ENCODE results near the gene ARSD.

The ARSD gene

GRCh38 chrX:2878563-2878962 lies 50.6 kb downstream of the ARSD start:
- DNase-seq: no peak

GRCh38 chrX:2875798-2876399 lies 53.2 kb downstream of the ARSD start:
- peak; percentile 30; the same call in 1 of the 2 replicates for TF ChIP-seq CTCF (IDR thresholded peaks at IDR 0.05; ENCODE audit: low read depth, low read length)
- Histone ChIP-seq H3K9me3 (ENCODE audit: severe bottlenecking) (no peaks in the 10 kb centered on the region), H3K4me3 (ENCODE audit: low read depth, low read length) (no peak overlapping the region), H3K27me3 (ENCODE audit: insufficient read depth, low read depth, severe bottlenecking) (no peaks in the 10 kb centered on the region), H3K27ac (no peak overlapping the region), H3K36me3 (no peaks in the 10 kb centered on the region)
- no peak for DNase-seq

More at GRCh38 chrX:2878563-2878962, 50.6 kb downstream of the ARSD start:
- H3K27ac ChIP-seq: no peak overlapping the region
- H3K4me3 ChIP-seq (ENCODE audit: low read depth, low read length): no peak overlapping the region
- no peaks in the 10 kb centered on the region; the same call in 1 of the 2 replicates for H3K36me3 ChIP-seq
- no peaks in the 10 kb centered on the region for H3K27me3 ChIP-seq (ENCODE audit: insufficient read depth, low read depth, severe bottlenecking)
- no peaks in the 10 kb centered on the region for H3K9me3 ChIP-seq (ENCODE audit: severe bottlenecking)
- TF ChIP-seq CTCF (IDR thresholded peaks at IDR 0.05; ENCODE audit: low read depth, low read length): no peak

- Histone ChIP-seq H3K27ac (no peak overlapping the region), H3K4me3 (ENCODE audit: low read depth, low read length) (no peak overlapping the region), H3K27me3 (ENCODE audit: insufficient read depth, low read depth, severe bottlenecking) (no peaks in the 10 kb centered on the region), H3K9me3 (ENCODE audit: severe bottlenecking) (no peaks in the 10 kb centered on the region), H3K36me3 (no peaks in the 10 kb centered on the region)
- TF ChIP-seq CTCF (IDR thresholded peaks at IDR 0.05; ENCODE audit: low read depth, low read length): no peak
- no peak for DNase-seq
These were observed 54.0 kb downstream of the ARSD start for GRCh38 chrX:2875136-2875481.

GRCh38 chrX:2874222-2875135 lies 54.7 kb downstream of the ARSD start:
- DNase-seq: no peak
- no peak overlapping the region for H3K4me3 ChIP-seq (ENCODE audit: low read depth, low read length)
- H3K36me3 ChIP-seq: no peaks in the 10 kb centered on the region
- TF ChIP-seq CTCF (IDR thresholded peaks at IDR 0.05; ENCODE audit: low read depth, low read length): no peak
- H3K27me3 ChIP-seq (ENCODE audit: insufficient read depth, low read depth, severe bottlenecking): no peaks in the 10 kb centered on the region
- H3K9me3 ChIP-seq (ENCODE audit: severe bottlenecking): no peaks in the 10 kb centered on the region
- H3K27ac ChIP-seq: no peak overlapping the region

GRCh38 chrX:2872671-2873277 lies 56.4 kb downstream of the ARSD start:
- TF ChIP-seq CTCF (IDR thresholded peaks at IDR 0.05; ENCODE audit: low read depth, low read length): no peak
- Histone ChIP-seq H3K9me3 (ENCODE audit: severe bottlenecking) (no peaks in the 10 kb centered on the region), H3K27ac (no peak overlapping the region), H3K4me3 (ENCODE audit: low read depth, low read length) (no peak overlapping the region), H3K27me3 (ENCODE audit: insufficient read depth, low read depth, severe bottlenecking) (no peaks in the 10 kb centered on the region), H3K36me3 (no peaks in the 10 kb centered on the region)
- DNase-seq: no peak
